HCT116 (cell line): ENCODE results near the gene SPEM3.

ENCODE experiments used
- EGR1 ChIP-seq: IDR thresholded peaks from 2 replicates; pipeline ENCODE4 v1.6.1; 2012; ENCODE audit warnings: low read depth
- REST ChIP-seq: IDR thresholded peaks from 2 replicates; pipeline ENCODE4 v1.6.1; 2012; ENCODE audit warnings: low read depth

GRCh38 chr17:7466318-7466638, 37.6 kb downstream of the SPEM3 start:
- TF ChIP-seq EGR1 (no peak), REST (no peak)
